GM19035 (cell line): Measurements from ENCODE around the gene RCOR3.
"Not testable (repeated sequence)": the region's sequence is repeated elsewhere in the genome, so short reads cannot be mapped to it uniquely, and the experiment has no call there.

Experiments
- ATAC-seq: cut with Tn5 transposase; IDR thresholded peaks from one replicate; pipeline ENCODE4 v1.9.1; 2021; ENCODE audit not compliant: unreplicated experiment

RCOR3 gene

DNA sequence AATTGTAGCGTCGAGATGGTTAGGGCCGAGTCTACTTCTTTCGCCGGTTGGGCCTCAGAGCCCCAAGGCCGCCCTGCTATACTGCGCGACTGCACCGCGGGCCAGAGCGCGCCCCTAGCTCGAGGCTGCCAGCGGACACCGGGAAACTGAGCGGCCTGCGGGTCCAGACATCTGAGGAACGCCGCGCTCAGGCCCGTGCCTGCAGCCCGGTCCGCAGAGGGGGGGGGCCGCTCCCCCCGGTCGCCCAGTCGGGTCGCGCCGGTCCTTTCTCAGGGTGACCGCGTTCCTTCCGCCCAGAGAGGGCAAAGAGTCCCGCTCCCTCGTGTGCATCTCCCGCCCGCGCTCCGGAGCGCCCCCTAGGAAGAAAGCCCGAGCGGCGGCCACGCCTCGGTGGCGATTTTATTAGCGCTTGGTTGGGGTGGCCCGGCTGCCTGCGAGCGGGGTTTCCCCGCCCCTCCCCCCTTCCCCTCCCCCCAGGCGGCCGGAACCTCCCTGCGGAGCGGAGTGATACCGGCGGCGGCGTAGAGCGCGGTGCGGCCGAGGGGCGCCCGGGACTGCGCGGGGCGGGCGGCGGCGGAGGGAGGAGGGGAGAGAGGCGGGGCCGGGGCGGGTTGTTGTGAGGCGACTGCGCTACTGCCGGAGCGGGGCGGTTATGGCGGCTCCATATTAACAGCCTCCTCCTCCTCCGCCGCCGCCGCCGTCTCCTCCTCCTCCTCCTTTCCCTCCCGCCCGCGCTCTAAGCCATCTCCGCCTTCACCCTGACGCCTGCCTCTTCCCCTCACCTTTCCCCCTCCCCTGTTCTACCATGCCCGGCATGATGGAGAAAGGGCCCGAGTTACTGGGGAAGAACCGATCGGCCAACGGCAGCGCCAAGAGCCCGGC, at the start of gene RCOR3:
RCOR3 (plus strand) TSS at position 611 of the 882 bp plus-strand sequence; CDS start at position 806, 195 bp downstream.
- ATAC-seq: peak; percentile 65

DNA sequence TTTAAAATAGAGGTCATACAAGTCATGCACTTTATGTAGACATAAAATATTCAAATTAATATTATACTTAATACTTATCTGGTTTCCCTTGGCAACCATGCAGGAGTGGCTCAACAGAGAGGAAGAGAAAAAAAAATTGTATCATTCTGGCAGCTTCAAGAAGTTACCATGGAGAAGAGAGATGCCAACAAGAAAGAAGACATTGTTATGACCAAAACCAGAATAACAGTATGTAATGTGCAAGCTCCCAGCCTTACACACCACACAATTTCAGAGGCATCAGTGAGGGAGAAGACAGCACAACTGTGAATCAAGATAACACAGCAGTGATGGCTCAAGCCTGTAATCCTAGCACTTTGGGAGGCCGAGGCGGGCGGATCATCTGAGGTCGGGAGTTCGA, 49.1 kb upstream of the RCOR3 start:
- no peak for ATAC-seq

DNA sequence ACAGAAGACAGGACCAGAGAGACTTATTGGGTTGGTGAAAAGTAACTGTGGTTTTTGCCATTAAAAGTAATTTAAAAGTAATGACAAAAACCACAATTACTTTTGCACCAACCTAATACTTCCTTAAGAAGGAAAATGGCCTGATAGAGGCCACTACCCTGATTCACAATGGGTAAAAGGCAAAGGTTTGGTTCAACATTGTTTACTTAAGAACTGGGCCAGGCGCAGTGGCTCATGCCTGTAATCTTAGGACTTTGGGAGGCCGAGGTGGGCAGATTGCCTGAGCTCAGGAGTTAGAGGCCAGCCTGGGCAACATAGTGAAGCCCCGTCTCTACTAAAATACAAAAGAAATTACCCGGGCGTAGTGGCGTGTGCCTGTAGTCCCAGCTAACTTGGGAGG, 48.2 kb upstream of the RCOR3 start:
- no peak for ATAC-seq

DNA sequence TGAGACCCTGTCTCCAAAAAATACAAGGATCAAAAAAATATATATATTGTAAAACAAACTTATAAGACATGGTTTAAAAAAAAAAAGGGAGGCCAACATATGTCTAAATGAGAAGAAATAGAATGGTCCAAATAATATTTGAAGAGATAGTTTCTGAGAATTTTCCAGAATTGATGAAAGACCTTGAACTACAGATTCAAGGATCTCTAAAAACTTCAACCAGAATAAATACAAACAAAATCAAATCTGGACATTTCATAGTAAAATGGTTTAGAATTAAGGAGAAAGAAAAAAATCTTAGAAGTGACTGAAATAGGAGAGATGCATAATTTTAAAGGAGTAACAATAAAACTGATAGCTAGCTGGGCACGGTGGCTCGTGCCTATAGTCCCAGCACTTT, 45.5 kb upstream of the RCOR3 start:
- ATAC-seq: no peak

DNA sequence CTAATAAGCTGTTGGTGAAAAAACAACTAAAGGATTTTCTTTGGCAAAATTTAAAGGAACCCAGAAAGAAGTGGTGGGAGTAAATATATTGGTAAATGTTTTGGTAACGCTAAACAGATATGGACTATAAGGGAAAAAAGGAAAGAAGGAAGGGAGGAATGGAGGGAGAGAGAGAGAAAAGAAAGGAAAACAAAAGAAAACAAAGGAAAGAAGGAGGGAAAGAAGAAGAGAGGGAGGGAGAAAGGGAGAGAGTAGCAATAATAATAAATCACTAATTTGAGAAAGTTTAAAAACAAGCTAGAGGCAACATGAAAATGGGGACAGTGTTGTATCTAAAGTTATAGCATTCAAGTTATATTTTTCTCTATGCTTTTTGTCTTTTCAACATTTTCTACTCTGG, 43.6 kb upstream of the RCOR3 start:
- no peak for ATAC-seq

DNA sequence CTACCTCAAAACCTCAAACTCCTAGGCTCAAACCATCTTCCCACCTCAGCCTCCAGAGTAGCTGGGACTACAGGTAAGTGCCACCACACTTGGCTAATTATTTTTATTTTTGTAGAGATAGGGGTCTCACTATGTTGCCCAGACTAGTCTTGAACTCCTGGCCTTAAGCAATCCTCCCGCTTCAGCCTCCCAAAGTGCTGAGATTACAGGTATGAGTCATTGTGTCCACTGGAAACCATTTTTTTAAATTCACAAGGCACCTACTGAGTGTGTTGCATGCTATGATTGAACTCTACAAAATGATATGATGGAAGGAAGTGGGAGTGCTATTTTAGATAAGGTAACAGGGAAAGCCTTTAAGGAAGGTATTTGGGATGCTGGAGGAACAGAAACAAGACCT, 41.8 kb upstream of the RCOR3 start:
- ATAC-seq: no peak

DNA sequence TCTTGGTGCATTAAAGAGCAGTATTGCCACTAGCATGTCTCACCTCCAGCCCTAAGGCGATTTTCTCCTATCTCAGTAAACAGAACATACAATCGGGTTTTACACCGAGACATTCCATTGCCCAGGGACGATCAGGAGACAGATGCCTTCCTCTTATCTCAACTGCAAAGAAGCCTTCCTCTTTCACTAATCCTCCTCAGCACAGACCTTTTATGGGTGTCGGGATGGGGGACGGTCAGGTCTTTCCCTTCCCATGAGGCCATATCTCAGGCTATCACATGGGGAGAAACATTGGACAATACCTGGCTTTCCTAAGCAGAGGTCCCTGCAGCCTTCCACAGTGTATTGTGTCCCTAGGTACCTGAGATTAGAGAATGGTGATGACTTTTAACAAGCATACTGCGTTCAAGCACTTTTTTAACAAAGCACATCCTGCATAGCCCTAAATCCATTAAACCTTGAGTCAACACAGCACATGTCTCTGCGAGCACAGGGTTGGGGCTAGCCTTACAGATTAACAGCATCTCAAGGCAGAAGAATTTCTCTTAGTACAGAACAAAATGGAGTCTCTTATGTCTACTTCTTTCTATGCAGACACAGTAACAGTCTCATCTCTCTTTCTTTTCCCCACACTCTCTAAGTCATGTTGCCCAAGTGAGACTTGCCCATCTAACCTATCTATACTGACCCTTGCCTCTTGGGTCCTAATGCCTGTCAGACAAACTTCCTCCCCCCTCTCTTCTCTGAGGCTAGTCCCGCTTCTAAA, 36.5 kb upstream of the RCOR3 start:
- not testable (repeated sequence) for ATAC-seq

DNA sequence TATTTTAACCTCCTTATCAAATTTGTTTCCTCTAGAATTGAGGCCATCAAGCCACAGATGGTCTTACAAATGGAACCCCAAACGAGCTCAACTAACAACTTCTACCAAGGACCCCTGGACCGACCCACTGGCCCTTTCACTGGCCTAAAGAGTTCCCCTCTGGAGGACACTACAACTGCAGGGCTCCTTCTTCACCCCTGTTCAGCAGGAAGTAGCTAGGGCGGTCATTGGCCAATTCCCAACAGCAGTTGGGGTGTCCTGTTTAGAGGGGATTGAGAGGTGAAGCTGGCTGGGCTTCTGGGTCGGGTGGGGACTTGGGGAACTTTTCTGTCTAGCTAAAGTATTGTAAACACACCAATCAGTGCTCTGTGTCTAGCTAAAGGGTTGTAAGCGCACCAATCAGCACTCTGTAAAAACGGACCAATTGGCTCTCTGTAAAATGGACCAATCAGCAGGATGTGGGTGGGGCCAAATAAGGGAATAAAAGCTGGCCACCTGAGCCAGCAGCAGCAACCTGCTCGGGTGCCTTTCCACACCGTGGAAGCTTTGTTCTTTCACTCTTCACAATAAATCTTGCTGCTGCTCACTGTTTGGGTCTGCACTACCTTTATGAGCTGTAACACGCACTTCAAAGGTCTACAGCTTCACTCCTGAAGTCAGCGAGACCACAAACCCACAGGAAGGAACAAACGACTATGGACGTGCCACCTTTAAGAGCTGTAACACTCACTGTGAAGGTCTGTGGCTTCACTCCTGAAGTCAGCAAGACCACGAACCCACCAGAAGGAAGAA, 30.4 kb upstream of the RCOR3 start:
- ATAC-seq: not testable (repeated sequence)

DNA sequence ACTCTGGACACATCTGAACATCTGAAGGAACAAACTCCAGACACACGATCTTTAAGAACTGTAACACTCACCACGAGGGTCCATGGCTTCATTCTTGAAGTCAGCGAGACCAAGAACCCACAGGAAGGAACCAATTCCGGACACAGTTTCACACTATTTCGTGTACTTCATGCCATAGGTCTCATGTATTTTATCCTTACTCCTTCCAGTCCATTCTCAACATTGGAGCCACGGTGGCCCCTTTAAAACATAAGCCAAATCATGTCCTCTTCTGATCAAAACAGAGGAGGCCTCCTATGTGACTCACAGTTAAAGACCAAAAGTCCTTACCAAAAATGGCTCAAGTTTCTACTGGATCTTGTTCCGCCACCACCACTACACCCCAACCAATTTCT, 29.8 kb upstream of the RCOR3 start:
- no peak for ATAC-seq

DNA sequence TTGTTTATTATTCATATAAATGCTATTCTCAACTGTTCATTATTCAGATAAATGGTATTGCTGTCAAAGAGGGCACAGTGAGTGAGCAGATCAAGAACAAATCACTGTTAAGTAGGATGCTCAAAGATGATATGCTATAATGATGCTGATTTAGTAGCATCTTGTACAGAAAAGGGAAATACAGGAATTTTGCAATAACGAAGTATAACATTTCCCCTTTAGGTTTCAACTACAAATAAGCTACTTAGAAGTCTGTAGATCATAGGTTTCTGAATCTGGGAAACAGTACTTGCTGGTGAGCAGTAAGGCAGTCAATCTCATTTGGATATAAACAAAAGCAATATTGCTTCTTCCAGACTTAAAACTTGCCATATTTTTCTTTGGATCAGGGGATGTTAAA, 27.3 kb upstream of the RCOR3 start:
- no peak for ATAC-seq

DNA sequence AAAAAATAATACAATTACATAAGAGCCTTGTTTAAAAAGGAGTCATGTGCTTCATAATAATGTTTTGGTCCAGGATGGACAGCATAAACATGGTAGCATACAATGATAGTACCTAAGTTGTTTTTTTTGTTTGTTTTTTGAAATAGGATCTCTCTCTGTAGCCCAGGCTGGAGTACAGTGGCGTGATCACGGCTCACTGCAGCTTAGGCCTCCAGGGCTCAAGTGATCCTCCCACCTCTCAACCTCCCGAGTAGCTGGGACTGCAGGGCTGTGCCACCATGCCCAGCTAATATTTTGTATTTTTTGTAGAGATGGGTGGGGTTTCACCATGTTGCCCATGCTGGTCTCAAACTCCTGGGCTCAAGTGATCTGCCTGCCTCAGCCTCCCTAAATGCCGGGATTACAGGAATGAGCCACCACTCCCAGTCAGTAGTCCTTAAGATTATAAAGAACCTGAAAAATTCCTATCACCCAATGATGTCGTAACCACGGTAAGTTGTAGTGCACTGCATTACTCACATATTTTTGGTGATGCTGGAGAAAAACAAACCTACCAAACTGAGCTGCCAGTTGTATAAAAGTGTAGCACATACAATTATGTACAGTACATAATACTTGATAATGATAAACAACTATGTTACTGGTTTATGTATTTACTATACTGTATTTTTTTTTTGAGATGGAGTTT, 22.4 kb upstream of the RCOR3 start:
- no peak for ATAC-seq

DNA sequence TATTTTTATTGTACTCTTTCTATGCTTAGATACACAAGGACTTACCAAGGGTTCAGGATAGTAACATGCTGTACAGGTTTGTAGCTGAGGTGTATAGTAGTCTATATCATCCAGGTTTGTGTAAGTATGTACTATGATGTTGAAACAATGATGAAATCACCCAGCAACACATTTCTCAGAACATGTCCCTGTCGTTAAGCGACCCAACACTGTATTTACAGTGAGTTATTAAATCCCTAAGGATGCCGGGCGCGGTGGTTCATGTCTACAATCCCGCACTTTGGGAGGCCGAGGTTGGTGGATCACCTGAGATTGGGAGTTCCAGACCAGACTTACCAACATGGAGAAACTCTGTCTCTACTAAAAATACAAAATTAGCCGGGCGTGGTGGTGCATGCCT, 21.6 kb upstream of the RCOR3 start:
- ATAC-seq: no peak

DNA sequence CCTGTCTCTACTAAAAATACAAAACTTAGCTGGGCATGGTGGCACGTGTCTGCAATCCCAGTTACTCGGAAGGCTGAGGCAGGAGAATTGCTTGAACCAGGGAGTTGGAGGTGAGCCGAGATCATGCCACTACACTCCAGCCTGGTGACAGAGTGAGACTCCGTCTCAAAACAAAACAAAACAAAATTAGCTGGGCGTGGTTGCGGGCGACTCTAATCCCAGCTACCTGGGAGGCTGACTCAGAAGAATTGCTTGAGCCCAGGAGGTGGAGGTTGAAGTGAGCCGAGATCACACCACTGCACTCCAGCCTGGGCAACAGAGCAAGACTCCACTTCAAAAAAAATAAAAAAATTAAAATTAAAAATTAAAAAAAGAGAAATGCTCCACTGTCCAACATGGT, 18.6 kb upstream of the RCOR3 start:
- not testable (repeated sequence) for ATAC-seq

DNA sequence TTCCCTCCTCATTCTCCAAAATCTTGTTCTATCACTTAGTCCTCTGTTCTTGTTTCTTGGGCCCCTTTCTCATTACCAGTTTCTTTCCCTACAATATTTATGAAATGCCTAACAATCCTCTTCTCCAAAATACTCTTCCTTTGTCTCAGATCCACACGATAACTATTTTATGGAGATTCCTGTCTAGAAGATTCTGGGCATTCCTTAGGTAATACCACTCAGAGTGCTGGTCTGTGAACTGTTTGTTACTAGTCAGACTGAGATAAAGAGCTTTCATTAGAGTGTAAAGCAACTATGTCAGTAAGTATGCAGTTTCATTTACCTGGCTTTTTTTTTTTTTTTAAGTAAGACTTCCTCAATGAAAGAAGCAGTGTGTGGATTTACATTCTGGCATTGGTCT, 18.1 kb upstream of the RCOR3 start:
- ATAC-seq: no peak

DNA sequence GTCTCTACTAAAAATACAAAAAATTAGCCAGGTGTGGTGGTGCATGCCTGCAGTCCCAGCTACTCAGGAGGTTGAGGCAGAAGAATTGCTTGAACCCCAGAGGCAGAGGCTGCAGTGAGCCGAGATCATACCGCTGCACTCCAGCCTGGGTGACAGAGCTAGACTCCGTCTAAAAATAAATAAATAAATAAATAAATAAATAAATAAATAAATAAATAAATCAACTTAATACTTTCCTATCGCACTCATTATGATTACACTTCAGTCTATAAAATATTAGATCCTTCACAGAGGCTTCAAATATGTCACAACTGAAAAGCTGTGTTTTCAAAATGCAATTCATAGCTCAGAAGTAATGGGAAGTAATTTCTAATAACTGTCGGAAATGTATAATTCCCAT, 15.5 kb upstream of the RCOR3 start:
- ATAC-seq: not testable (repeated sequence)

DNA sequence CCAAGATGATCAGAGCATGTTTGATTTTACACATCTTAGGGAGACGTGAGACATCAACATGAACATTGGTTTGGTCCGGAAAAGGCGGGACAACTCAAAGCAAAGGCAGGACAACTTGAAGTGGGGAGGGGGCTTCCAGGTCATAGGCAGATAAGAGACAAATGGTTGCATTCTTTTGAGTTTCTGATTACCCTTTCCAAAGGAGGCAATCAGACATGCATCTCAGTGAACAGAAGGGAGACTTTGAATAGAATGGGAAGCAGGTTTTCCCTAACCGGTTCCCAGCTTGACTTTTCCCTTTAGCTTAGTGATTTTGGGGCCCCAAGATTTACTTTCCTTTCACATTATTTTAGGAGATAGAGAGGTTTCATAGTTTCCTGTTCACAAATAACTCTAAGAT, 12.6 kb upstream of the RCOR3 start:
- not testable (repeated sequence) for ATAC-seq

DNA sequence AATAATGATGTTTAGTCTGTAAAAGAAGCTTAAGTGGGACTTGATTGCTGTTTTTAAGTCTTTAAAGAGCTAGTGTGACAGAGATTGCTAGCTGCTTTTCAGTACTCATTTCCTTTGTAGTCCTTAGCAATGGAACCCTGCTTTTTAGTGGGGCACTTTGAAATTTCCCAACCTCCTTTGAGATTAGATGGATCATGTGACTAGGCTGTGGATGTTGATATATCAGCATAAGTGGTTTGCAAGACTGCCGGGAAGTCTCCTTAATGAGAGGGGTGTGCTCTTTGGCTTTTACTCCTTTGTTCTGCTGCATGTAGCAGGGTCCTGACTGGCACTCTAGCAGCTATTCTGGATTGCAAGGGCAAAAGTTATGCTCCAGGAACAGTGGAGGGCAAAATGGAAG, 11.2 kb upstream of the RCOR3 start:
- no peak for ATAC-seq

DNA sequence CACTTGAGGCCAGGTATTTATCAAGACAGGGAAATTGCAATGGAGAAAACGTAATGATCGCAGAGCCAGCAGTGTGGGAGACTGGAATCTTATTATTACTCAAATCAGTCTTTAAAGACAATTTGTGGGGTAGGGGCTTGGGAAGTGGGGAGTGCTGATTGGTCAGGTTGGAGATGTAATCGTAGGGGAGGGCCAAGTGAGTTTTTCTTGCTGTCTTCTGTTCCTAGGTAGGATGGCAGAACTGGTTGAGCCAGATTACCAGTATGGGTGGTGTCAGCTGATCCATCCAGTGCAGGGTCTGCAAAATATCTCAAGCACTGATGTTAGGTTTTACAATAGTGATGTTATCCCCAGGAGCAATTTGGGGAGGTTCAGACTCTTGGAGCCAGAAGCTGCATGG, 9.6 kb upstream of the RCOR3 start:
- ATAC-seq: not testable (repeated sequence)

DNA sequence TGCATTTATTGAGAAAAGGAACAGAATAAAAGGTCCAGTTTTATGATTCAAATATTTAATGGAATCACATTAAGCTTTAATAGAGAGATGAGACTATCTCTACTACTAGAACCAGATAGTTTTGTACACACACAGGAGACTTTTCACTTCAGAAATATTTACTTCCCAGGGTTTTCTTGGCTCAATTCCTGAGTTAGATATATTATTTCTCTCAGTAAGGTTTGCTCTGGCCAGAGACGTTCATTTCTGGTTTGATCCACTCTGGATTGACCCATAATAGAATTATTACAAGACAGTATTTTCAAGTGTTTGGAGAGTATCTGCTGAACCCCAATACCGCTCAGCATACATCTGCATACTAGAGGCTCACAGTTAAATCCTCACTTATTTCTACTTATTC, 1.3 kb upstream of the RCOR3 start:
- ATAC-seq: no peak

DNA sequence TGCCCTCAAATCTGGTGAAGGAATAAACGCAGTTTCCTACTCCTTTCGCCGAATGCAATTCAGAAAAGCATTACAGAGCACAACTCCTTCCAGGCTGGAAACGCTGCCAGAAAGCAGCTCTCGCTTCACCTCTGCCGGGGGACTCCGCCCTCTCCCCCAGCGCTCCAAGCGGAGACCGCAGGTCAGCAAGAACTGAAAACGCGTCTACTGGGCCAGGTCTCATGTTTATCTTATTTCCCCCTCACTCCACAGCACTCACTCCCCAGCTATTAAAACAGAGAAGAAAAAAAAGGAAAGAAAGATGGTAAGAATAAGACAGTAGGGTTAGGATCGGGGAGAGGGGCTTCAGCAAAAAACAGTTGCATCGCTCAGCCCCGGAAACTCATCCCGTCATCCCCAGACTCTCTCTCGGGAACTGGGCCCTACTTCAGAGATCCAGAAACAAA, 833 bp upstream of the RCOR3 start:
- ATAC-seq: no peak

DNA sequence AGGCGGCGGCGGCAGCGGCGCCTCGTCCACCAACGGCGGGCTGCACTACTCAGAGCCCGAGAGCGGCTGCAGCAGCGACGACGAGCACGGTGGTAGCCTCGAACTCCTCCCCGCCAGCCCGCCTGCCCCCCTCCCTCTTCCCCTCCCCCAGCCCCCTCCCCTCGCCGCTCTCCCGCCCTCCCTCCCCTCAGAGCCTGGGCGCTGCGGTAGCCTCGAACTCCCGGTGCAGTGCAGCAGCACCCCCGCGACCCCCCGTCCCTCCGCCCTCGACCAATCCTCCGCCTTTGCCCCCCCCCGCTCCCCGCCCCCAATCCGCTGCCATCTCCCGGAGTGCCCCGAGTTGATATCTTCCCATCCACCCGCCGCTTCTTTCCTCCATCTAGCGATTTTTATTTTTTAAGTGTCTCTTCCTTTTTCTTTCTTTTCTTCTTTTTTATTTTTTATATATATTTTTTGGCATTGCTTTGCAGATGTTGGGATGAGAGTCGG, 516 bp downstream of the RCOR3 start:
- peak; percentile 11 for ATAC-seq
